ENCODE data around the gene LUZP1.

LUZP1 gene

DNA sequence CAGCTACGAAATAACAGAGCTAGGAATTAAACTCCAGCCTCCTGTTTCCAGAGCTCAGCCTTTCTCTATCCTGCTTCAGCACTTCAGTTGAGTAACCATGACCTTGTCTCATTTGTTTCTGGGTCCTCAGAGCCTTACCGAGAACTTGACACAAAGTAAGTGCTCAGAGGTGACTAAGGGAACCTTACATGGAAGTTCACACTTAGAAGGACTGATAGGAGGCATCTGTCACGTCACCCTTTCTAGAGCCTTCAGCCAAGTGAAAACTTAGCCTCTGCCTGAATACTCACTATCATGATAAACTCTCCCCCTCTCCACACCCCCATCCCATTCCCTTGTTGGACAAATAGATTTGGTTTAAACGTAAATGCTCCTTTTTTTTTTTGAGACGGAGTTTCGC lies 9.8 kb upstream of the LUZP1 start:
- in situ Hi-C loops (cut with MboI; ENCODE audit: low sequenced_read_pairs, unreplicated experiment) = no loop called here
- no peak for TF ChIP-seq CTCF (IDR thresholded peaks at IDR 0.05; ENCODE audit: borderline replicate concordance, control extremely low read depth, extremely low read depth, insufficient read depth, missing control alignments)
- no peak for DNase-seq (ENCODE audit: low spot score)

DNA sequence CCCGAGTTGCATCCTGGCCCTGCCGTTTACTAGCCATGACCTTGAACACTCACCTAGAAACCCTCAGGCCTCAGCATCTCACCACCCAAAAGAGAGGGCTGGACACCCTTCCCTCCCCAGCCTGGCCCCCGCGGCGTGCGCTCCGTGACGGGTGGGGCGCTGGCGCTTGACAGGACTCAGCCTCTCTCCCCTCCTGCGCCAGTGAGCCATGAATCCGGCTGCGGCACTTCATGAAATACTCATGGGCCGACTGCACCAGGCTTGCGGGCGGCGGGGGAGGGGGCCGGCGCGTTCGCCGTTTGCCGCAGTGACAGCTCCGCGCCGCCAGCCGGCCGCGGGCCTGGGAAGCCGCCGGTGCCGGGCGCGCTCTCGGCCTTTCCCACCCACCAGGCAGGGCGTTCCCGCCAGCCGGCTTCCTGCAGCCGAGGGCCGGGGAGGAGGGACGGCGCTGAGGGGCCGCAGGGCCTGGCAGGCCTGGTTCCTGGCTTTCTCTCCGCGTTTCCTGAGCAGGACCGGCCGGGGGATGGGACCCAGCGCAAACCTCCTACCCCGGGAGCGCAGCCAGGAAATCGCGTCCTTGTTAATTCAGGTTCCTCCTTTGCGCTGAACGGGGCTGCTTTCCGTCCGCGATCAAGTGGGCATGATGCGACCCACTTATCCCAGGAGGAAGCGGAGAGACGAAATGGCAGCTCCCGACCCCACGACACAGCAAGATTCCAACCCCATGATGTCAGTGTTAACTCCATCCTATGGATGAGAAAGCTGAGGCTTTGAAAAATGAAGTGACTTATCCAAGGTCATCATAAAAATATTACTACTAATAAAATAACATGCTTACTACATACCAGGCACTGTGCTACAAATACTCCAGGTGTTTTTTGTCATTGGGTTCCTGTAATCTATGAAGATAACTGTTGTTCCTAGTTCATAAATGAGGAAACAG lies 9.1 kb upstream of the LUZP1 start:
- DNase-seq (ENCODE audit: low spot score) = peak; percentile 87
- TF ChIP-seq CTCF (IDR thresholded peaks at IDR 0.05; ENCODE audit: borderline replicate concordance, control extremely low read depth, extremely low read depth, insufficient read depth, missing control alignments) = no peak
- in situ Hi-C loops (cut with MboI; ENCODE audit: low sequenced_read_pairs, unreplicated experiment) = no loop called here

DNA sequence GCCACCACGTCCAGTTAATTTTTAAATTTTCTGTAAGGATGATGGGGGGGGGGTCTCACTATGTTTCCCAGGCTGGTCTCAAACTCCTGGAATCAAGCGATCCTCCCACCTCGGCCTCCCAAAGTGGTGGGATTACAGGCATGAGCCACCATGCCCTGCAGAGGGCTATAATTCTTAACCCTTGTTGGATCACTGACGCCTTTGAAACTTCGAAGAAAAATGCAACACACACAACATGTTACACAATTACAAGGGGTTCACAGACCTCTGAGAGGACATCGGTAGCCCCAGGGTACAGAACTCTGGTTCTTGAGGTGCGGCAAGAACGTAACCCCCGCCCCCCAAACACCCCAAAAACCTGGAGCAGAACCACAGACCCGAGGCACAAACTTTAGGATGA lies 8.4 kb upstream of the LUZP1 start:
- TF ChIP-seq CTCF (IDR thresholded peaks at IDR 0.05; ENCODE audit: borderline replicate concordance, control extremely low read depth, extremely low read depth, insufficient read depth, missing control alignments) = no peak
- DNase-seq (ENCODE audit: low spot score) = no peak
- in situ Hi-C loops (cut with MboI; ENCODE audit: low sequenced_read_pairs, unreplicated experiment) = no loop called here

DNA sequence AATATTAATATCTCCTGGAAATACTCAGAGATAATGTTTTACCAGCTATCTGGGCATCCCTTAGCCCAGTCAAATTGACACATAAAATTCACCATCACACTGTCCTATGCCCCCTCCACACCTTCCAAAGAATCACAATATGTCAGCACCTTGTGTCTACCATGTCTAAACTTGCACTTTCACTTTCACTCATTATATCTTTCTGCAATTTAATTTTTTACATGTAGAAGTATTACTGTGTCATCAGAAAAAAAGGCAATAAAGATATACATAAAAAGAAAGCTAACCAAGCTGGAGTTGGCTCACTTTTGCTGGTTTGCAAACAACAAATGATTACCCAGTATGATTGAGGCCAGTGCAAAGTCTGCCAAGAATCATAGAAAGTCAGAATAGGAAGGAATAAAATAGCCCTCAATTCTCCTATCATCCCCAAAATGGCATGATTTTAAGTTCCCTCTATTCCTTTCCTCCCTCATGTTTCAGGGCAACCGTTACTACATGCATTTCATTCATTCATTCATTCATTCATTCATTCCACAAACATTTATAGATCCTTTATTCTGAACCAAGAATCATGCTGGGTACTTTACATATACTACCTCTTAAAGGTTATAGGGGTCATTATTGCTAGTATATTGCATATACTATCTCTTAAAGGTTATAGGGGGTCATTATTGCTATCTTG lies 5.9 kb upstream of the LUZP1 start:
- DNase-seq (ENCODE audit: low spot score) = no peak
- TF ChIP-seq CTCF (IDR thresholded peaks at IDR 0.05; ENCODE audit: borderline replicate concordance, control extremely low read depth, extremely low read depth, insufficient read depth, missing control alignments) = no peak
- in situ Hi-C loops (cut with MboI; ENCODE audit: low sequenced_read_pairs, unreplicated experiment) = no loop called here

- in situ Hi-C loops (cut with MboI; ENCODE audit: low sequenced_read_pairs, unreplicated experiment) = no loop called here
These were observed 2.6 kb upstream of the LUZP1 start for GRCh38 chr1:23171181-23171755.

More at GRCh38 chr1:23171181-23171755, 2.6 kb upstream of the LUZP1 start:
- TF ChIP-seq CTCF (IDR thresholded peaks at IDR 0.05; ENCODE audit: borderline replicate concordance, control extremely low read depth, extremely low read depth, insufficient read depth, missing control alignments) = no peak
- DNase-seq (ENCODE audit: low spot score) = no peak

All from GM13976 (cell line).